Right renal pelvis (tissue), 4 donors: ENCODE measurements around the gene PTPRD. TPM values are rescaled to one million over a fixed set of nuclear protein-coding genes. Genes with fewer than 3 reads are reported as not detected.

Experiments used
- DNase-seq, 4 donors: peaks; one replicate each; pipeline ENCODE4 v3.0.0-alpha.2; 2013; ENCODE audit warnings: low read depth in 4 of 4, low spot score in 3 of 4, missing footprints in 1 of 4
- polyA plus RNA-seq, 4 donors: library from polyadenylated mRNA; unstranded; fragments of 120-200 nt; gene quantifications; one replicate each; pipeline ENCODE4 v1.2.1, GENCODE V29; 2013; ENCODE audit not compliant: insufficient read length in 4 of 4

The PTPRD gene
- polyA plus RNA-seq, 4 donors: 105 to 119 (median 108) TPM

GRCh38 chr9:8860086-8860485 lies 1752.7 kb downstream of the PTPRD start:
- DNase-seq: no peak

GRCh38 chr9:8859416-8859815 lies 1753.4 kb downstream of the PTPRD start:
- DNase-seq: no peak

- DNase-seq: no peak
Measured at GRCh38 chr9:8858596-8859161, 1754.1 kb downstream of the PTPRD start.

- DNase-seq: peak in 2 of 4 donors; percentile 56 to 62
Measured at GRCh38 chr9:8857926-8858595, 1754.7 kb downstream of the PTPRD start.

GRCh38 chr9:8857068-8857925 lies 1755.5 kb downstream of the PTPRD start:
- no peak for DNase-seq

GRCh38 chr9:8856396-8857067 lies 1756.3 kb downstream of the PTPRD start:
- DNase-seq: no peak

GRCh38 chr9:8855046-8855445 lies 1757.8 kb downstream of the PTPRD start:
- no peak for DNase-seq

- DNase-seq: no peak
Measured at GRCh38 chr9:8852301-8852864, 1760.4 kb downstream of the PTPRD start.

GRCh38 chr9:8850914-8851313 lies 1761.9 kb downstream of the PTPRD start:
- DNase-seq: no peak

- DNase-seq: no peak
Measured at GRCh38 chr9:8845808-8846207, 1767.0 kb downstream of the PTPRD start.

- no peak for DNase-seq
Measured at GRCh38 chr9:8845376-8845775, 1767.4 kb downstream of the PTPRD start.

- DNase-seq: no peak
Measured at GRCh38 chr9:8844549-8844948, 1768.3 kb downstream of the PTPRD start.

GRCh38 chr9:8842402-8843193 lies 1770.2 kb downstream of the PTPRD start:
- no peak for DNase-seq

GRCh38 chr9:8838136-8838535 lies 1774.7 kb downstream of the PTPRD start:
- DNase-seq: no peak

GRCh38 chr9:8835291-8835690 lies 1777.5 kb downstream of the PTPRD start:
- no peak for DNase-seq

- DNase-seq: no peak
Measured at GRCh38 chr9:8832955-8833354, 1779.8 kb downstream of the PTPRD start.

GRCh38 chr9:8832386-8832785 lies 1780.4 kb downstream of the PTPRD start:
- DNase-seq: no peak

GRCh38 chr9:8831568-8831967 lies 1781.2 kb downstream of the PTPRD start:
- DNase-seq: no peak

- DNase-seq: no peak
Measured at GRCh38 chr9:8826281-8826680, 1786.5 kb downstream of the PTPRD start.

GRCh38 chr9:8825585-8826147 lies 1787.1 kb downstream of the PTPRD start:
- DNase-seq: no peak
